HTERT RPE-1 (cell line): ENCODE data around the gene GPR18.
"Not testable (repeated sequence)": the region's sequence is repeated elsewhere in the genome, so short reads cannot be mapped to it uniquely, and the experiment has no call there.

Experiments used
- in situ Hi-C: fragments of 300-500 bp; cut with MboI; formaldehyde crosslinking; loops from 4 replicates; pipeline ENCODE4 v1.14.3; 2020; ENCODE audit warnings: low sequenced_read_pairs

The GPR18 gene

GRCh38 chr13:99211421-99212035, 46.7 kb downstream of the GPR18 start:
- in situ Hi-C loops: no loop called here

GRCh38 chr13:99210627-99211026, 47.6 kb downstream of the GPR18 start:
- in situ Hi-C loops: not testable (repeated sequence)

GRCh38 chr13:99208845-99209527, 49.2 kb downstream of the GPR18 start:
- in situ Hi-C loops: no loop called here

- in situ Hi-C loops: no loop called here
Measured at GRCh38 chr13:99208185-99208584, 50.0 kb downstream of the GPR18 start.

GRCh38 chr13:99207511-99207910, 50.7 kb downstream of the GPR18 start:
- in situ Hi-C loops: no loop called here

GRCh38 chr13:99206873-99207272, 51.3 kb downstream of the GPR18 start:
- in situ Hi-C loops: no loop called here

GRCh38 chr13:99206226-99206625, 52.0 kb downstream of the GPR18 start:
- in situ Hi-C loops: no loop called here

- in situ Hi-C loops: no loop called here
Measured at GRCh38 chr13:99205621-99206220, 52.5 kb downstream of the GPR18 start.
